ENCODE data around the gene MORC2. TPM values are rescaled to one million over a fixed set of nuclear protein-coding genes. Genes with fewer than 3 reads are reported as not detected.
A peak's percentile ranks its signal among the peaks of the same experiment; 100 is the strongest.

MORC2 gene
- total and polyA plus RNA-seq, 10 of the 15 experiments (the other 5 are each of a cell fraction or from before 2014, with no cell fraction given), result 1.7 to 16.3 (median 9.0) TPM

GRCh38 chr22:30920407-30920806 is 48.2 kb downstream of the MORC2 start:
- peak; percentile 85 for ATAC-seq
- H3K79me2 ChIP-seq (ENCODE audit: control insufficient read depth, insufficient read depth, low read length), result peaks cover 3% of the 10 kb centered on the region; the same call in 1 of the 2 replicates
- H3K4me3 ChIP-seq, result peak overlapping the region; percentile 50; the same call in 1 of the 2 replicates
- H3K27ac ChIP-seq (ENCODE audit: control insufficient read depth, insufficient read depth), result no peak overlapping the region
- no peak overlapping the region for H2AFZ ChIP-seq (ENCODE audit: control insufficient read depth, low read depth, low read length)
- FAIRE-seq, result peak; percentile 23
- no peaks in the 10 kb centered on the region for H3K27me3 ChIP-seq (replicated peaks in 1 of 2; ENCODE audit: control insufficient read depth in 2 of 2, insufficient read depth in 2 of 2, low read length in 1 of 2)
- in situ Hi-C loops (cut with MboI), result loop anchor here (25.0 kb wide), 2 partner anchors 158 to 283 kb away; partner anchors contain the start of gene SLC35E4
- intact Hi-C loops (cut with micrococcal nuclease; ENCODE audit: unreplicated experiment), result loop anchor here (1.0 kb wide), 2 partner anchors 157 to 286 kb away; no protein-coding TSS in a partner anchor
- SMC1A ChIA-PET (ENCODE audit: uncharacterized antibody, unreplicated experiment), result interaction anchor here (0.6 to 5.3 kb wide), 10 partner anchors 9 to 316 kb away, joined by 3 to 38 read pairs (median 3); no protein-coding TSS in a partner anchor
- RAD21 ChIA-PET (ENCODE audit: unreplicated experiment), result interaction anchor here (0.6 to 4.7 kb wide), 9 partner anchors 11 to 538 kb away, joined by 3 to 34 read pairs (median 4); no protein-coding TSS in a partner anchor
- POLR2A ChIA-PET, result interaction anchor here (1.2 to 2.9 kb wide), 2 partner anchors 156 to 286 kb away, joined by 3 to 8 read pairs; partner anchors contain the start of gene SLC35E4
- no peak overlapping the region for H3K9ac ChIP-seq (ENCODE audit: control insufficient read depth, insufficient read depth, low read length)
- H3K9me3 ChIP-seq (replicated peaks; ENCODE audit: control insufficient read depth, insufficient read depth, low read length), result no peaks in the 10 kb centered on the region; the same call in 1 of the 3 replicates
- peaks cover 0 to 3% of the 10 kb centered on the region in 2 experiments; a peak in 2 of 4 replicates for H3K36me3 ChIP-seq (ENCODE audit: control insufficient read depth in 2 of 2, insufficient read depth in 2 of 2, low read length in 1 of 2)
- peak; percentile 27 for DNase-seq (ENCODE audit: low read depth, low spot score)
- WGBS (ENCODE audit: insufficient coverage, insufficient replicate concordance, low lambda C conversion rate, missing lambda C conversion rate), result 1% methylated on average over 9 of the region's 9 CpGs
- BruUV-seq (replicated peaks), result no TSS peak
- peak overlapping the region; percentile 61; the same call in 1 of the 2 replicates for H3K4me2 ChIP-seq (ENCODE audit: control insufficient read depth, insufficient read depth)
- CTCF ChIA-PET, result interaction anchor here (0.6 to 6.1 kb wide), 24 partner anchors 11 to 853 kb away, joined by 3 to 82 read pairs (median 4); partner anchors contain the start of genes MORC2, RNF185, SLC35E4 and SMTN
- H3K4me1 ChIP-seq (ENCODE audit: control insufficient read depth, insufficient read depth, low read length), result peaks cover 3% of the 10 kb centered on the region; the same call in 1 of the 2 replicates
- no peaks in the 10 kb centered on the region for H4K20me1 ChIP-seq (ENCODE audit: control insufficient read depth, insufficient read depth)
- TF ChIP-seq REST (IDR thresholded peaks at IDR 0.05; ENCODE audit: low read depth, low read length) (no peak), BMI1 (IDR thresholded peaks at IDR 0.05; ENCODE audit: borderline replicate concordance) (no peak), NKRF (conservative IDR thresholded peaks at IDR 0.05) (no peak), MYC (IDR thresholded peaks at IDR 0.05; ENCODE audit: insufficient read depth, insufficient read length, insufficient replicate concordance, low read length, severe bottlenecking) (no peak), USF2 (IDR thresholded peaks at IDR 0.05; ENCODE audit: borderline replicate concordance, low read depth, low read length) (no peak), ZNF687 (IDR thresholded peaks at IDR 0.05) (no peak), MLLT1 (IDR thresholded peaks at IDR 0.05) (no peak), NFYB (IDR thresholded peaks at IDR 0.05; ENCODE audit: insufficient read depth, low read depth, low read length) (no peak), ZNF384 (IDR thresholded peaks at IDR 0.05; ENCODE audit: borderline replicate concordance, low read depth, low read length) (0 out of 2 replicates have a peak, but pooled peaks have one; percentile 32)

Measured in GM12878 (cell line).